Right atrium auricular region (tissue), 2 donors: ENCODE results near the gene C2orf81. TPM values are rescaled to one million over a fixed set of nuclear protein-coding genes. Genes with fewer than 3 reads are reported as not detected.
A peak's percentile ranks its signal among the peaks of the same experiment; 100 is the strongest.
"Not testable (repeated sequence)": the region's sequence is repeated elsewhere in the genome, so short reads cannot be mapped to it uniquely, and the experiment has no call there.

Experiments used
- DNase-seq: peaks from one replicate; pipeline ENCODE4 v3.0.0-alpha.2; 2019; ENCODE audit warnings: low spot score
- H3K27ac ChIP-seq, 2 donors: fragments of 200-600 bp; sonication (generic); 1 replicate in 1 of 2; 2 replicates in 1 of 2; pipeline ENCODE4 v1.5.1; 2016 to 2019
- H3K27me3 ChIP-seq, 2 donors: fragments of 200-600 bp; sonication (generic); one replicate each; pipeline versions ENCODE4 v1.5.1 to v1.6.0; 2017 to 2019
- H3K36me3 ChIP-seq: fragments of 200-600 bp; sonication (generic); one replicate; pipeline ENCODE4 v1.5.1; 2016
- H3K4me1 ChIP-seq, 2 donors: fragments of 200-600 bp; sonication (generic); one replicate each; pipeline versions ENCODE4 v1.5.1 to v1.6.0; 2017 to 2019
- H3K4me3 ChIP-seq, 2 donors: fragments of 200-600 bp; sonication (generic); 1 replicate in 1 of 2; 2 replicates in 1 of 2; pipeline ENCODE4 v1.5.1; 2017 to 2019; ENCODE audit warnings: mild to moderate bottlenecking in 1 of 2, moderate library complexity in 1 of 2
- H3K9me3 ChIP-seq, 2 donors: fragments of 200-600 bp; sonication (generic); one replicate each; pipeline ENCODE4 v1.5.1; 2019
- total RNA-seq, 2 donors: library from RNA; depleted of rRNA; stranded (reverse); fragments of >200 nt; gene quantifications; one replicate each; pipeline ENCODE4 v1.1.0, GENCODE V29; 2016
- TF ChIP-seq, protein P1 (sequence below), 2 donors: fragments of 200-600 bp; sonication (generic); IDR thresholded peaks; one replicate each; pipeline ENCODE4 v1.5.1; 2019; ENCODE audit warnings: antibody characterized with exemption in 2 of 2

C2orf81 gene
- 1 to 10 TPM in 1 of 2 donors, under 1 TPM in 1; 0.94 to 1.0 TPM for total RNA-seq

DNA sequence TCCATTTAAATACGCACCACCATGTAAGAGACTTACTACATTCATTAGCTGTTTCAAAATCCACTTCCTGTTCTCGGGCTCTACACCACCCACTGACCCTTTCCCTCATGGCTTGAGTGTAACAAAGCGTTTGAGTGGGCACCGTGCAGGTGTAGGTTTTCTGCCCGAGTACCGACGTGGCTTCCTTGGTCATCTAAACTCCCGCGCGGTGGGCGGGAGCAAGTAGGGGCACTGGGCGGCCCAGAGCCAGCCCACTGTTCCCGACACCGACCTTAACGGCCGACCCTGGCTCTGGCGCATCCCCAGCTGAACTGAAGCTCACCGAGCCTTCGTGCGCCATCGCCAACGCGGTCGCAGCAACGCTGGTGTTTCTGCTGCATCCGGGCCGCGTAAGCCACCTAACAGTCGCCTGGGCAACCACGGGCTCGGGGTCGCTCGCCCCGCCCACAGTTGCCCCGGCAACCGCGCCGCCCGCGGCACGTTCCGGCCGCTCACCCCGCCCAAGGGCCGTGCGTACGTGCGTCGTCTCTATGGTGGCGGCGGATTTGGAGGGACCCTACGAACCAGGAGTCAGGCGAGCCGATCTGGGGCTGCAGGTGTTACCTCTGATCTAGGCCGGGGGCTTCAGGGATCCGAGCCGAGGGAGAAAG is at the start of gene C2orf81, which contains the start of gene WDR54:
Gene C2orf81, minus strand, starts transcription at position 399 of the 650 bp plus-strand sequence. Its CDS starts 59 bp downstream, at position 340.
Gene WDR54, plus strand, starts transcription at position 510 of the 650 bp plus-strand sequence. CDS start 424 bp downstream, outside the sequence.
- H3K27ac ChIP-seq: peak within 1 kb of the TSS; percentile 57 to 61

DNA sequence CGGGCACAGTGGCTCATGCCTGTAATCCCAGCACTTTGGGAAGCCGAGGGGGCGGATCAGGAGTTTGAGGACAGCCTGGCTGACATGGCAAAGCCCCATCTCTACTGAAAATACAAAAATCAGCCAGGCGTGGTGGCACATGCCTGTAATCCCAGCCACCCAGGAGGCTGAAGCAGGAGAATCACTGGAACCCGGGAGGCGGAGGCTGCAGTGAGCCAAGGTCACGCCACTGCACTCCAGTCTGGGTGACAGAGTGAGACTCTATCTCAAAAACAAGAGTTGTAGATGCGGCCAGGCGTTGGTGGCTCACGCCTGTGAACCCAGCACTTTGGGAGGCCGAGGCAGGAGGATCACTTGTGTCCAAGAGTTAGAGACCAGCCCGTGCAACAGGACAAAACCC is 49.3 kb upstream of the C2orf81 start:
- not testable (repeated sequence) for H3K4me3 ChIP-seq, DNase-seq, H3K9me3 ChIP-seq, H3K27me3 ChIP-seq, H3K27ac ChIP-seq
- Histone ChIP-seq H3K4me1 (peaks cover 0 to 24% of the 10 kb centered on the region in 2 donors), H3K36me3 (peaks cover 15% of the 10 kb centered on the region)

More for the DNA sequence above, at the start of gene C2orf81, which contains the start of gene WDR54:
- Histone ChIP-seq H3K4me1 (peaks cover 0 to 22% of the 10 kb centered on the region in 2 donors), H3K9me3 (no peaks in the 10 kb centered on the region), H3K27me3 (no peaks in the 10 kb centered on the region), H3K4me3 (peak within 1 kb of the TSS; percentile 49 to 64), H3K36me3 (peaks cover 7% of the 10 kb centered on the region)
- DNase-seq: peak; percentile 87
- TF ChIP-seq, protein P1, sequence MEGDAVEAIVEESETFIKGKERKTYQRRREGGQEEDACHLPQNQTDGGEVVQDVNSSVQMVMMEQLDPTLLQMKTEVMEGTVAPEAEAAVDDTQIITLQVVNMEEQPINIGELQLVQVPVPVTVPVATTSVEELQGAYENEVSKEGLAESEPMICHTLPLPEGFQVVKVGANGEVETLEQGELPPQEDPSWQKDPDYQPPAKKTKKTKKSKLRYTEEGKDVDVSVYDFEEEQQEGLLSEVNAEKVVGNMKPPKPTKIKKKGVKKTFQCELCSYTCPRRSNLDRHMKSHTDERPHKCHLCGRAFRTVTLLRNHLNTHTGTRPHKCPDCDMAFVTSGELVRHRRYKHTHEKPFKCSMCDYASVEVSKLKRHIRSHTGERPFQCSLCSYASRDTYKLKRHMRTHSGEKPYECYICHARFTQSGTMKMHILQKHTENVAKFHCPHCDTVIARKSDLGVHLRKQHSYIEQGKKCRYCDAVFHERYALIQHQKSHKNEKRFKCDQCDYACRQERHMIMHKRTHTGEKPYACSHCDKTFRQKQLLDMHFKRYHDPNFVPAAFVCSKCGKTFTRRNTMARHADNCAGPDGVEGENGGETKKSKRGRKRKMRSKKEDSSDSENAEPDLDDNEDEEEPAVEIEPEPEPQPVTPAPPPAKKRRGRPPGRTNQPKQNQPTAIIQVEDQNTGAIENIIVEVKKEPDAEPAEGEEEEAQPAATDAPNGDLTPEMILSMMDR (IDR thresholded peaks at IDR 0.05): no peak

DNA sequence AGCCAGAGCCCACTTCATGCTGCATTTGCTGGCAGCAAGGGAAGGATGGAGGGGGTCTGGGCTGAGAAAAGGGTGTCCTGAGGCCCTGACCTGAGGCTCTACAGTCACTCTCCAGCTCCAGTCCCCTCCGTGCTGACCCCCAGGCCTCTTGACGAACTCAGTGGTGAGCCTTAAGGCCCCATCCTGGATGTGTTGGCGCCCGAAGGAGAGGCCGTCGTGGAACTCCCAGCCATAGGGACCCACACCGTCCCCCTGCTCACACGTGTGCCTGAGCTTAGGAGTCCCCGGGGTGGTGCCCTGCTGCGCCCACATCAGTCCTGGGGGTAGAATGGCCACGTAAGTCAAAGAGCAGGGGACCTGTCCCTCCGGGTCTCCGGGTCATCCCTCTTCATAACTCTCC is 43.0 kb upstream of the C2orf81 start:
- Histone ChIP-seq H3K36me3 (peaks cover 19% of the 10 kb centered on the region), H3K27ac (peak overlapping the region; percentile 84 to 86), H3K4me1 (peaks cover 0 to 18% of the 10 kb centered on the region in 2 donors), H3K4me3 (peak overlapping the region; percentile 93 to 94), H3K27me3 (no peaks in the 10 kb centered on the region), H3K9me3 (no peaks in the 10 kb centered on the region)
- DNase-seq: no peak
- TF ChIP-seq, protein P1 (IDR thresholded peaks at IDR 0.05): no peak

DNA sequence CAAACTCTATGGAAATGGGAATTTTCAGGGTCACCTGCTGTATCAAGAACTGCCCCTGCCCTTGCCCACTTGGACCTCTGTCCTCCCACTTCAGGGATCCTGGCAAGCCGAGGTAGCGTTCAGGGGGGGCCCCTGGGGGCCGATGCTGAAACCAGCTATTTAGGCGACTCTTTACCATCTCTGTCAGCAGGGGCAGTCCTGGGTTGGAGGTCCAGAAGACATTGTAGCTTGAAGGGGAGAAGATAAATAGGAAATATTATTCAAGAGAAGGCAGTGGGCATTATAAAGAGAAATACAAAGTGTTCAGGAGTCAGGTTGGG is 41.3 kb upstream of the C2orf81 start:
- H3K4me1 ChIP-seq: peaks cover 0 to 28% of the 10 kb centered on the region in 2 donors
- H3K27ac ChIP-seq: no peak overlapping the region
- peaks cover 19% of the 10 kb centered on the region for H3K36me3 ChIP-seq
- DNase-seq: no peak
- no peak overlapping the region for H3K4me3 ChIP-seq
- TF ChIP-seq, protein P1 (IDR thresholded peaks at IDR 0.05): no peak
- H3K27me3 ChIP-seq: no peaks in the 10 kb centered on the region
- H3K9me3 ChIP-seq: no peaks in the 10 kb centered on the region

DNA sequence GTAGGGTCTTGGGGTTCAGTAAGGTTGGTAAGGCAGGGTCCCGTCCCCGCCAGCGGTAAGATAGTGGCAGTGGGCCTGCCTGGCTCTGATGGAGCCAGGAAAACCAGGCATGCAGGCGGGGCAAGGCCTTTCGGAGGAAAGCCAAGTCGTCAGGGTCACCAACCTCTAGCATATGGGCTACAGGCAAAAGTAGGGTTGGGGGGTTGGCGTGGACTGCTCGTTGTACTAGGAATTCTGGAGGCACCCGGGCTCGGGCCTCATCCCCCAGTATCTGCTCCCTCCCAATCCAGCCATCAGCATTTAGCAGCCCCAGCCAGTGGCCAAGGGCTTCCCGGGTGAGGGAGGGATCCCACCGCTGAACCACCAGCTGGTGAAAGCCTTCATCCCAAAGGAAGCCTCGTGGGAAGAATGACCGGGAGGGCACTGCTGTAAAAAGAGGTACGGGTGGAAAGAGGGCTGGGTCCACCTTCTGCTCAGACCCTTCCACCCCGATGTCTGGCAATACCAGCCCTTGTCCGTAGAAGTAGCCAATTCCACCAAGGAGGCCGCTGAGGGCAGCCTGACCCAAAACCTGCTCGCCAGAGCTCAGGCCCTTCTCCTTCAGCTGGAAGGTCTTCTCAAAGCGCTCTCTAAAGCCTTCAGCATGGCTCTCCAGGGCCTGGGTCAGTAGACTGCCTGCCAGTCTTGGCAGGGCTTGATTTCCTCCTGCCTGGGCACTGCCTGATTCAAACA is 40.8 kb upstream of the C2orf81 start:
- no peak for DNase-seq
- Histone ChIP-seq H3K36me3 (peaks cover 19% of the 10 kb centered on the region), H3K4me1 (peaks cover 0 to 32% of the 10 kb centered on the region in 2 donors), H3K27me3 (no peaks in the 10 kb centered on the region), H3K4me3 (no peak overlapping the region), H3K27ac (no peak overlapping the region), H3K9me3 (no peaks in the 10 kb centered on the region)
- TF ChIP-seq, protein P1 (IDR thresholded peaks at IDR 0.05): no peak
